GM19328 (cell line): ENCODE results near the gene PRR20C.
"Not testable (repeated sequence)": the region's sequence is repeated elsewhere in the genome, so short reads cannot be mapped to it uniquely, and the experiment has no call there.

Source experiments
- ATAC-seq: cut with Tn5 transposase; IDR thresholded peaks from one replicate; pipeline ENCODE4 v1.9.1; 2021; ENCODE audit warnings: mild to moderate bottlenecking, moderate library complexity; ENCODE audit not compliant: unreplicated experiment

PRR20C gene

DNA sequence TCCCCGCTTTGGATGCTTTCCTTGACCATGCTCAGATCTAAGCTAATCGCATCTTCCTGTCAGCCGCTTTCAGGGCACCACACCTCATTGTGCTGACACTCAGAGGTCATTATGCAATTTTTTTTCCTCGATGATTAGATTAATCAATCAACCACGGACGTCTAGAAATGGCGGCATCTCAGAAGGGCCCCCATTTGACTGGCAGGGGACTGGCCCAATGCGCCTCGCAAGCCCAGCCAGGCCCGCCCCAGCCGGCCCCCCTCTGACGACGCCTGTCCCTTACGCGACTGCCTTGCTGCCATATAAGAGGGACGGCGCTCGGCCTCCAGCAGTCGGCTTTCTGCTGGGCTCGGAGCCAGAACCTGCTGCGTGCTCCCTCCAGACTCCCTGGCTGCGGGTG is at the start of gene PRR20C:
Gene PRR20C (plus strand): TSS at position 301 of the 400 bp plus-strand sequence. CDS start 387 bp downstream, outside the sequence.
- not testable (repeated sequence) for ATAC-seq

DNA sequence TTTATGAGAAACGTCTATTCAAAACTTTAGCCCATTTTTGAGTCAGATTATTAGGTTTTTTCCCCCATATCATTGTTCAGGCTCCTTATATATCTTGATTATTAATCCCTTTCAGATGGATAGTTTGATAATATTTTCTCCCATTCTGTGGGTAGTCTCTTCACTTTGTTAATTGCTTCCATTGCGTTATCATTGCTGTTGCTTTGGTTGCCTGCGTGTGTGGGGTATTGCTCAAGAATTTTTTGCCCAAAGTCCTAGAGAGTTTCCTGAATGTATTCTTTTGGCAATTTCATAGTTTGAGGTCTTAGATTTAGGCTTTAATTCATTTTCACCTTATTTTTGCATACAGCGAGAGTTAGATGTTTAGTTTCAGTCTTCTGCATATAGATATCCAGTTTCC is 38.9 kb upstream of the PRR20C start:
- ATAC-seq, result no peak

DNA sequence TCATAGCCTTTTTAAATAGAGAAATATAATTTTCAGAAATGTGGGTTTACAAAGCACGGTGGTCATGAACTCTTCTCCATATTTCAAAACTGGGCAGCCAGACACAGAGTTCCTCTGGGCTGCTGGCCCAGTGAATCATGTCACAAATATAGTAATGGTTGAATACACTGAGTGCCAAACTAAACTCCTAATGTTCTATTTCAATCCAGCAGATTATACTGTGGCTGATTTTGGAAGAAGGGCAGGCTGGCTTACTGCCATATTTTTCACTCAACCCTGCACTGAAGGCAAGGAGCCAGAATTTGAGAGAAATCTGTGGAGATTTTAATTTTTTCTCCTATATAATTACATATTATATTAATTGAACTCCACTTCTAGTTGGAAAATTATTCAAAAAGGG is 30.2 kb upstream of the PRR20C start:
- no peak for ATAC-seq

DNA sequence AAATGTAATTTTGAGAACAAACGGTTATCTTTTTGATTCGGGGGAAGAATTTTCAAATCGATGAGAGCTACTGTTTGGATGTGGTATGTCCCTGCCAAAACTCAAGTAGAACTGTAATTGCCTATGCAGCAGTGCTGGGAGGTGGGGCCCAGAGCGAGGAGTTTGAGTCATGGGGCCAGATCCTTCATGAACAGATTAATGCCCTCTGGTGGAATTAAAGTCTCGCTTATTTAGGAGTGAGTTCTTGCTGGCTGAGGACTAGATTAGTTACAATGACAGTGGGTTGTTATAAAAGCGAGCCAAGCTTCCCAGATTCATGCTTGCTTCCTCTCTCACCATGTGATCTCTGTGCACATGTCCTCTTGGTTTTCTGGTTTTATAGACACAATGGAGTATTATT is 25.0 kb upstream of the PRR20C start:
- ATAC-seq, result no peak

DNA sequence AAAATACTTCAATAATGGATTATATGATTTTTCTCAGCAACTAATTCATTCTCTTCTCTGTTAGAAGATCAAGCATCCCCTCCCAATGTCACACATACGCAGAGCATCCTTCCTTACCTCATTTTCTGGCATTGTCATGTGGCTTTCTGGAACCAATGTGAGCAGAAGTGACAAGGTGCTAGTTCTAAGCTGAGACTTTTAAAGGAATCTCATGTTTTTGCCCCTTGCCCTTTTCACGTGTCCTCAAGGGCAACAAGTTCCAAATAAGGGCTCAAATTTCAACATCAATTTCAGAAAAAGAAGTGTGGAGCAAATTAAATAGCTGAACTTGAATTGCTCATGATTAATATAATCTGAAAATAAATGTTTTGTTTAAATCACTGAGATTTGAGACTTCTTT is 17.8 kb upstream of the PRR20C start:
- no peak for ATAC-seq

DNA sequence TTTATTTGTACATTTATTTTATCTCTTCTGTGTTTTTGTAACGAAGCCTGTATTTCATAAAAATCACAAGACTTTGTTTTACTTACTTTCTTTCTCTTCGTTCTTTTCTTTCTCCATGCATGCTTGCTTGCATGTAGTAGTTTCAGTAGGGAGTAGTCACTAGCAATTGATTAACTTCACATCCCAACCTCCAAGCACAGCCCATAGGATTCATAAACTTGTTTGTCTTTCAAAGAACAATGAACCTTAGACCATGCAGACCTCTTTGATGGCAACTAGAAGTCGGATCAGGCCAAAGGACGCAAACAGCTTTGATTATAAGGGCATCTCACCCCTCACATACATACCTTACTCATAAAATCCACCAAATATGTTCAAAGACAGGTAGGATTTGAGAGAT is 16.3 kb upstream of the PRR20C start:
- ATAC-seq, result no peak

DNA sequence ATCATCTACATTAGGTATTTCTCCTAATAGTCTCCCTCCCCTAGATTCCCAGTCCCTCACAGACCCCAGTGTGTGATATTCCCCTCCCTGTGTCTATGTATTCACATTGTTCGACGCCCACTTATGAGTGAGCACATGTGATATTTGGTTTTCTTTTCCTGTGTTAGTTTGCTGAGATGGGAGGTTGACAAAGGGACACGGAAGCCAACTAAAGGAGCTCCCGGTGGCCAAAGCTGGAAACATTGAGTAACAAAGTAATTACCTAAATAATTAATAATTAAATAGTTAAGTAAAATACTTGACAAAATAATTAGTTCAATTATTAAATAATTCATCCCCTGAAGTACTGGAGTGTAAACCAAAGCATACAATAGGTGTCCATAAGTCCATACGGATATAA is 14.9 kb upstream of the PRR20C start:
- no peak for ATAC-seq

DNA sequence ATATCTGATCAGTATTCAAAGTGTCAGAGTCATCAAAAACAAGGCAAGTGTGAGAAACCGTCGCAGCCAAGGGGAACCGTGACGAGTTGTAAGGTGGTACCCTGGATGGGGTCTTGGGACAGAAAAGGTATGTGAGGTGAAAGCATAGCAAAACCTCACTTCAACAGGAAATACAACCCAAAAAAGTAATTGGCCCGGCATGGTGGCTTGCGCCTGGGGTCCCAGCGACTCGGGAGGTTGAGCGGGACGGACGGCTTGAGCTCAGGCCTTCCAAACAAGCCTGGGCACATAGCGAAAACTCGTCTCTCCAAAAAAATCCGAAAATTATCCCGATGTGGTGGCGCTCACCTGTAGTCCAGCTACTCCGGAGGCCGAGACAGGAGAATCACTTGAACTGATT is 14.1 kb upstream of the PRR20C start:
- not testable (repeated sequence) for ATAC-seq

DNA sequence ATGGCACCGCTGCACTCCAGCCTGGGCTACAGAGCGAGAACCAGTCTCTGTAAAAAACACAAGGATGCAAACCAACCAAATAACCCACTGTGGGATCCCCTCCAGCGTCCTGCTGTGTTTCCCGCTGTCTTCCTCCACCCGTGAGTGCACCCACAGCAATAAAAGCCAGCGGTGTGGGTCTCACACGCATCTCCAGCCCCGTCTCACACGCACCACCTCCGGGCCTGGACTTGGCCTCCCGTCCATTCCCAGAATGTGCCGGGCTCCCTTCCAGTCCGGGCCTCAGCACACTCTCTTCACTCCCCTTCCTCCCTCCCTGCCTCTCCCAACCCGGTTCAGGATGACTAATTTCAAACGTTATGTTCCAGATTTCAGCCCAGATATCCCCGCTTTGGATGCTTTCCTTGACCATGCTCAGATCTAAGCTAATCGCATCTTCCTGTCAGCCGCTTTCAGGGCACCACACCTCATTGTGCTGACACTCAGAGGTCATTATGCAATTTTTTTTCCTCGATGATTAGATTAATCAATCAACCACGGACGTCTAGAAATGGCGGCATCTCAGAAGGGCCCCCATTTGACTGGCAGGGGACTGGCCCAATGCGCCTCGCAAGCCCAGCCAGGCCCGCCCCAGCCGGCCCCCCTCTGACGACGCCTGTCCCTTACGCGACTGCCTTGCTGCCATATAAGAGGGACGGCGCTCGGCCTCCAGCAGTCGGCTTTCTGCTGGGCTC is 13.5 kb upstream of the PRR20C start, which contains the start of gene PRR20A:
Gene PRR20A (plus strand): TSS at position 684 of the 734 bp plus-strand sequence. CDS start 387 bp downstream, outside the sequence.
- not testable (repeated sequence) for ATAC-seq

DNA sequence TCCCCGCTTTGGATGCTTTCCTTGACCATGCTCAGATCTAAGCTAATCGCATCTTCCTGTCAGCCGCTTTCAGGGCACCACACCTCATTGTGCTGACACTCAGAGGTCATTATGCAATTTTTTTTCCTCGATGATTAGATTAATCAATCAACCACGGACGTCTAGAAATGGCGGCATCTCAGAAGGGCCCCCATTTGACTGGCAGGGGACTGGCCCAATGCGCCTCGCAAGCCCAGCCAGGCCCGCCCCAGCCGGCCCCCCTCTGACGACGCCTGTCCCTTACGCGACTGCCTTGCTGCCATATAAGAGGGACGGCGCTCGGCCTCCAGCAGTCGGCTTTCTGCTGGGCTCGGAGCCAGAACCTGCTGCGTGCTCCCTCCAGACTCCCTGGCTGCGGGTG is 6.7 kb upstream of the PRR20C start, which contains the start of gene PRR20B:
Gene PRR20B (plus strand): TSS at position 301 of the 400 bp plus-strand sequence. CDS start 387 bp downstream, outside the sequence.
- not testable (repeated sequence) for ATAC-seq

DNA sequence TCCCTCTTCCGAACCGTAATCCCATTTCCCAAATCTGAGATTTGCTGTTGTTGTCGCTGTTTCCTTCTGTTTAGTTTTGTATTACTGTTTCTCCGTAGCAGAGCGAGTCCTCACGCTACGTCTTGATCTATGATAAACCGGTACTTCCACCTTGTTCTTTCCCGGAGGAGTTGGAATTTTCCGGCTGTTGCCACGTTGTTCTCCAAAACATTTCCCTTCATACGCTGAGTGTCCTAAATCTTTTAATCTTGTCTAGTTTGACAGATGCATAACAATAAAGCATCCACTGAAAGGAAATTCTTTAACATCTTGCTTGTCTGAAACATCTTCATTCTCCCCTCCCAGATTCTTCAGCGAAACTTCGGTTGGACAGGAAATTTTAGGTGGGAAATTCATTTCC is 5.8 kb upstream of the PRR20C start:
- not testable (repeated sequence) for ATAC-seq

DNA sequence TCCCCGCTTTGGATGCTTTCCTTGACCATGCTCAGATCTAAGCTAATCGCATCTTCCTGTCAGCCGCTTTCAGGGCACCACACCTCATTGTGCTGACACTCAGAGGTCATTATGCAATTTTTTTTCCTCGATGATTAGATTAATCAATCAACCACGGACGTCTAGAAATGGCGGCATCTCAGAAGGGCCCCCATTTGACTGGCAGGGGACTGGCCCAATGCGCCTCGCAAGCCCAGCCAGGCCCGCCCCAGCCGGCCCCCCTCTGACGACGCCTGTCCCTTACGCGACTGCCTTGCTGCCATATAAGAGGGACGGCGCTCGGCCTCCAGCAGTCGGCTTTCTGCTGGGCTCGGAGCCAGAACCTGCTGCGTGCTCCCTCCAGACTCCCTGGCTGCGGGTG is 6.5 kb downstream of the PRR20C start, which contains the start of gene PRR20D:
Gene PRR20D (plus strand): TSS at position 301 of the 400 bp plus-strand sequence. CDS start 387 bp downstream, outside the sequence.
- not testable (repeated sequence) for ATAC-seq

DNA sequence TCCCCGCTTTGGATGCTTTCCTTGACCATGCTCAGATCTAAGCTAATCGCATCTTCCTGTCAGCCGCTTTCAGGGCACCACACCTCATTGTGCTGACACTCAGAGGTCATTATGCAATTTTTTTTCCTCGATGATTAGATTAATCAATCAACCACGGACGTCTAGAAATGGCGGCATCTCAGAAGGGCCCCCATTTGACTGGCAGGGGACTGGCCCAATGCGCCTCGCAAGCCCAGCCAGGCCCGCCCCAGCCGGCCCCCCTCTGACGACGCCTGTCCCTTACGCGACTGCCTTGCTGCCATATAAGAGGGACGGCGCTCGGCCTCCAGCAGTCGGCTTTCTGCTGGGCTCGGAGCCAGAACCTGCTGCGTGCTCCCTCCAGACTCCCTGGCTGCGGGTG is 13.0 kb downstream of the PRR20C start, which contains the start of gene PRR20E:
Gene PRR20E (plus strand): TSS at position 301 of the 400 bp plus-strand sequence. CDS start 387 bp downstream, outside the sequence.
- ATAC-seq, result not testable (repeated sequence)

DNA sequence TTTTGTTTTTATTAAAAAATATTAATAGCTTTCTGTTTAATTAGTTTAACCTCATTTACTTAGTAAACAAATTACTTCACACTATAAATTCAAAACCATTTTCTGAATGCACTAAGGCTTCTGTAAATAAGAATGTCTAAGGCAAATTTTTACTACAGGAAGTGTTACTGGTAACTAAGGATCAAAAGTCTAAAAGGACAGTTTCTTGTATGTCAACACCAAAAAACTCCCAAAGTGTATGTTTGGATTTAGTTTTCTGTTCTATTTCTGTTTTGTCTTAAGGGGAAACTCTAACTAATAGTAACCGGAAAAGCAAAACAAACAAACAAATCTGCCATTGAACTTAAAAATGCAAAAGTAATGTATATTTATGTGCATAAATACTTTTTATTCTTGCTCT is 37.8 kb downstream of the PRR20C start:
- ATAC-seq, result no peak
